HG02763 (cell line): ENCODE data around the gene GBGT1.

ENCODE experiments used
- ATAC-seq: cut with Tn5 transposase; IDR thresholded peaks from one replicate; pipeline ENCODE4 v1.9.1; 2021; ENCODE audit warnings: mild to moderate bottlenecking, moderate library complexity; ENCODE audit not compliant: unreplicated experiment

GBGT1 gene

DNA sequence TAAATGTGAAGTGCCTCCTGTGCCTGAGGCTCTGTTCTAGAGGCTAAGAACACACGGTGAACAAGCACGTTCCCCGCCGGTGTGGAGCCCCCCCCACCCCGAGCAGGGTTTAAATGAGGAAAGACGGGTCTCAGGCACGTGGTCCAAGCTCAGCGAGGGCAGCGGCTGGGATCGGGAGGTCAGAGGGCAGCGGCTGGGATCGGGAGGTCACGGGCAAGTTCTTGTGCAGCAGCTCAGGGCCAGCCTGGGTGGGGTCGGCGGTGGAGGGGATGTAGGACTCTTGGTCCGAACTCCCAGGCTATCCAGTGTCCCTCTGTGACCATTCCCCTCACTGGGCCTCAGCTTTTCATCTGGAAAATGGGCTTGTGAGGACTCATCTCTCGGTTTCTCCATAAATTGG is 2.7 kb upstream of the GBGT1 start:
- no peak for ATAC-seq

- ATAC-seq: no peak
Measured at GRCh38 chr9:133165452-133165730, 1.7 kb upstream of the GBGT1 start.

DNA sequence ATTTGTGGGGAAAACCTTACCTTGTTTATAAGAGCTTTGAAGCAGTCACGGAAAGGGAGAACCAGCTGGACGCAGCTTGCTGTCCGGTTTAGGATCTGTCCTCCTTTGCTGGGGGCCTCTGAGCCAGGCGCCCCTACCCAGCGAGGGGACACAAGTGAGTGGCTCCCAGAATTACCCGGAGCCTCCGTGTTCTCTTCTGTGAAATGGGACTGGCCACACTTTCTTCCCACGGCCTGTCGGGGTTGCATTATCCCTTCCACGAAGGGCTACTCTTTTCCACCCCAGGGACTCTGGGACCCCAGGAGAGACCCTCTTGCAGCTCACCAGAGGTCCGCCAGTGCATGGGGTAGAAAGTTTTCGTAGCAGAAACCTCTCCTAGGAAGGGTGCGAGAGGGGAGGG is 477 bp upstream of the GBGT1 start:
- no peak for ATAC-seq

DNA sequence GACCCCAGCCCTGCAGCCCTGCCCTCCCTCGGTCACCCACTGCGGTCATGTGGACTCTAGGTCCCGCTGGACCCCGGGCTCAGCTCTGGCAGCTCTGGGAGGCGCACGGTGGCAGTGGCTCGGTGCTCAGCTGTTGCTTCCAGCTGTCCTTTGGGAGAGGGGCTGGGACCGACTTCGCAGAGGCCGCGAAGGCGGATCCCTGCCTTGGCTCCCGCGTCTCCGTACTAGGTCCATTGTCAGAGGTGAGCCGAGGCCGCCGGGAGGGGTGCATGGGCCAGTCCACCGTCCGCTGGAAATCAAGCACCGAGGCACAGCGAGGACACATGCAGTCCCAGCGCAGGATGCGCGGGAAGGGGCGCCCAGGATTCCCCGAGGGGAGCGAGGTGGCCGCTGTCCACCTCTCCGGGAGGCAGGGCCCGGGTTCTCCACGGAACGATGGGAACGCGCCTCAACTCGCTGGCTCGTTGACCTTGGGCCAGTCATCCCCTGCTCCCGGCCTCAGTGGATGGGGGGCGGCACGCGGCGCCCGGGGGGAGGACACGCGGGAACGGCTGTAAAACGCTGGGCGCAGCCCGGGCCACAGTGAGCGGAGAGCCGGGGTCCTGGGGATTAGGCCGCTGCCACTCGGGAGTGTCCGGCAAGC is 732 bp downstream of the GBGT1 start:
- ATAC-seq: no peak

DNA sequence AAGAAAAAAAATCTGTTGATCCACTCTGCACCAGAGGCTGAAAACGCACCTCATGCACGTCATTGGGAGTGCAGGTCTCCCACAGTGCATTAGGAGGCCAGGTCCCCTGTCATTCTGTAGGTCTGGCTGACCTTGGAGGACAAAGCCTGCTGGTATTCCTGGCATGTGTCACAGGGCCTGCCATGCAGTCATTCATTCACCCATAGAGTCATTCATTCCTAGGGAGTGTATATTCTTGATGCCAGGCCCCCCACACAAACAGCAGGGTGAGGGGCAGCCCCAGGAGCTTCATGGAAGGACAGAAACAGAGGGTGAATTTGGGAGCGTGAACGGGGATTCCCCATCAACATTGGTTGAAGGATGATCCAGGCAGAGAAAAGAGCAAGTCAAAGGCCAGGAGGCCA is 2.2 kb downstream of the GBGT1 start:
- ATAC-seq: no peak

DNA sequence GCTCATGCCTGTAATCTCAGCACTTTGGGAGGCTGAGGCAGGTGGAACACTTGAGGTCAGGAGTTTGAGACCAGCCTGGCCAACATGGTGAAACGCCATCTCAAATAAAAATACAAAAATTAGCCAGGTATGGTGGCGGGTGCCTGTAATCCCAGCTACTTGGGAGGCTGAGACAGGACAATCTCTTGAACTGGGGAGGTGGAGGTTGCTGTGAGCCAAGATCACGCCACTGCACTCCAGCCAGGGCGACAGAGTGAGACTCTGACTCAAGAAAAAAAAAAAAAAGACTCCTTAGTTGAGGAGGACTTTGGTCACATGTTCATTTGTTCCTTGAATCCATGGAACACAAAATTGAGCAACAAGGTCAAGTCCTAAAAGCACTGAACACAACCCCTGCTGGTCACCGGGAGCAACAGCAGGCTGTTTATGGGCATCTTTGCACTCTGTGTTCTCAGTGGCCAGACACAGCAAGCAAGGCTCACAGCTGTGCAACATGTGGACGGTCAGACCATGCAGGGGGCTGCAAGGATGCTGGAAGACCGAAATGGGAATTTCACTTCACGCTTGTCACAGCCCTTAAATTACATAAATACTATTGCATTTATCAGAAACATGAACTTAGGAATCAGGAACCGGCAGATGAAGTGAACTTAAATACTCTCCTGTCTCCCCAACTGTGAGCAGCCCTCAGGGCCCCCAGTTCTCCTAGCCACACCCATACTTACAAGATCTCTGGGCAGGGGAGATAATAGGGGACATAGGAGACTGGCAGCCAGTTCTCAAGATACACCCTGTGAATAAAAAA is 2.8 kb downstream of the GBGT1 start:
- ATAC-seq: no peak

- no peak for ATAC-seq
Measured at GRCh38 chr9:133158695-133159094, 5.0 kb downstream of the GBGT1 start.

- ATAC-seq: no peak
Measured at GRCh38 chr9:133155156-133155555, 8.6 kb downstream of the GBGT1 start.

DNA sequence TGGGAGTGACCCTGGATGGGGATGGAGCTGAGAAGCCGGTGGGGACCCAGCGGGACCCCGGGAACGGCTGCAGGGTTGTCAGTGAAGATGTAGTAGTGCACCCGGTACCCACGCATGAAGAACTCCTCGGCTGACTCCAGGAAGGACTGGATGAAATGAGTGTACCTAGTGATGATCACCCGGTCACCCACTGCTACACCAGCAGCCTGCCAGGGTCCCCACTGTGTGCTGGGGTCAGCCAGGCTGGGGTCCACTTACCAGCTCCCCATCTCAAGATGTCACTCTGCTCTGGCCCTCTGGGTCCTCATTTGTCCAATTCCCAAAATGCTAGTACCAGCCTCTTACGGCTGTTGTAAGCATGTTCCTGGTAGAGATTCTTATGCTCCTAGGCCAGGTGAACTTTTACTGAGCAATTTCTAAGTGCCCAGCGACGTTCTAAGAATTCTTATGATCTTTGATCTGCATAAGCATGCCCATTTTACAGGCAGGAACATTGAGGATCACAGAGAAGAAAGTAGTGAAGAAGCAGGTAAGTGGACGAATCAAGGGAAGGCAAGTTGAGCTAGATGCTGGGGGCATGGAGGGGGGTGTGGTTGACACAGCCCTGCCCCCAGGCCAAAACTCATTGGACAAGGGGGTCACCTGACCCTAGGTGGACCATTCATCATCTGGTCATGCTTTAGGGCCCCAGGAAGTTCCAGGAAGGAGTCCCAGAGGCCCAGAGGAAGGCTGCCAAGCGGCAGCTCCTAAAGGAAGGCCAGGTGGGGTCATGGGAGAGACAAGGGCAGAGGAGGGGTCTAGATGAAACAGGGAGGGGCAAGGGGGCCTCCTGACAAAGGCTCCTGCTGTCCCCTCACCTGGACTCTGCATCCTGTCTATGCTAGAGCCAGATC is 9.4 kb downstream of the GBGT1 start:
- no peak for ATAC-seq

DNA sequence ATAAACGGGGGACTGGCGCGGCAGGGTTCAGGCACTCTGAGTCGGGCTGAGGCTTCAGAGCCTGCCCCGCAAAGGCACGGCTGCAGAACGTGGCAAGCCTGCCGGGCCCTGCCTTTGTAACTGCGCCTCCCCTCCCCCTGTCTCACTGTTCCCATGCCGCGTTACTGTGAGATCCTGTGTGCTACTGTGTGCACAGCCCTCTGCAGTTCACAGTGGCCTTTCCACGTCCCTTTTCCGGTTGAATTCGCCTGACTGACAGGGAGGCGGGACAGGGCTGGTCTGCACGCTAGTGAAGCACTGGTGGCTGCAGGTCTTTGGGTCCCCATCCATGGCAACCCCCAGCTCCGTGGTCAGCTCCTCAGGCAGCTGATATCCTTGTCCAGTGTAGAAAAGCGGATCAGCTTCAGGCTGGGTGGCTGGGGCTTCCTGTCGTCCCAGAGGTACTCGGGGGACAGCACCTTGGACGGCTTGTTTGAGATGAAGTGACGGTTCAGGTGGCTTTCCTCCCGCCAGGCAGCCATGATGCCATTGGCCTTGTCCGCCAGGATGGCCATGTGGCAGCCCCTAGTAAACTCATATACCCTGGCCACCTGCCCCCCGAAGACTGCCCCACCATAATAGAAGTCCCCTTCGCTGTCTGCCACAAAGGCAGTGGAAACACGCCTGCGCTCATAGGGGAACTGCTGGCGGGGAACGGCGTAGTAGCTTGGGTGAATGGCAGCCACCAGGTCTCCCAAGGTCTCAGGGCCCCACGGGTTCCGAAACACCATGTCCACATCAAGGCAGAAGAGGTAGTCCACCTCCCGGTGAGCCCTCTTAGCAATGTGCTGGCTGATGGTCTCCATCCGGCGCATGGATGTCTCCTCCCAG is 10.3 kb downstream of the GBGT1 start:
- ATAC-seq: no peak

- no peak for ATAC-seq
Measured at GRCh38 chr9:133151601-133152525, 11.9 kb downstream of the GBGT1 start.

DNA sequence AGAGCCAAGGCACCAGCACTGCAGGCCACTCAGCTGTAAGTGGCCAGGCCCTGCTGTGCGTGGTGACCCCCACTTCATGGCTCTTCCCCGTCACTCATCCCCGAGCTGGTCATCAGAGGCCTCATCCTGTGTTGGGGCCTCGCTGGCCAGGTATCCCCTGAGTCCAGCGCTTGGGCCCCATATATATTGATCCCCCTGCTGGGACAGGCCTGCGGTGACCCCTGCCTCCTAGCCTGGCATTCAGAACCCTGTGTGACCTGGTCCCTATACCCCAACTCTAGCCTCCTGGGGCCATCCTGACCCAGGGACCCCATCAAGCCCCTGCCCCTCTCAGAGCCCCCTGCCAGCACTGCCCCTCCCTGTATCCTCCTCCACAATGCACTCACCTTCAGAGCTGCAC is 12.7 kb downstream of the GBGT1 start:
- ATAC-seq: no peak

DNA sequence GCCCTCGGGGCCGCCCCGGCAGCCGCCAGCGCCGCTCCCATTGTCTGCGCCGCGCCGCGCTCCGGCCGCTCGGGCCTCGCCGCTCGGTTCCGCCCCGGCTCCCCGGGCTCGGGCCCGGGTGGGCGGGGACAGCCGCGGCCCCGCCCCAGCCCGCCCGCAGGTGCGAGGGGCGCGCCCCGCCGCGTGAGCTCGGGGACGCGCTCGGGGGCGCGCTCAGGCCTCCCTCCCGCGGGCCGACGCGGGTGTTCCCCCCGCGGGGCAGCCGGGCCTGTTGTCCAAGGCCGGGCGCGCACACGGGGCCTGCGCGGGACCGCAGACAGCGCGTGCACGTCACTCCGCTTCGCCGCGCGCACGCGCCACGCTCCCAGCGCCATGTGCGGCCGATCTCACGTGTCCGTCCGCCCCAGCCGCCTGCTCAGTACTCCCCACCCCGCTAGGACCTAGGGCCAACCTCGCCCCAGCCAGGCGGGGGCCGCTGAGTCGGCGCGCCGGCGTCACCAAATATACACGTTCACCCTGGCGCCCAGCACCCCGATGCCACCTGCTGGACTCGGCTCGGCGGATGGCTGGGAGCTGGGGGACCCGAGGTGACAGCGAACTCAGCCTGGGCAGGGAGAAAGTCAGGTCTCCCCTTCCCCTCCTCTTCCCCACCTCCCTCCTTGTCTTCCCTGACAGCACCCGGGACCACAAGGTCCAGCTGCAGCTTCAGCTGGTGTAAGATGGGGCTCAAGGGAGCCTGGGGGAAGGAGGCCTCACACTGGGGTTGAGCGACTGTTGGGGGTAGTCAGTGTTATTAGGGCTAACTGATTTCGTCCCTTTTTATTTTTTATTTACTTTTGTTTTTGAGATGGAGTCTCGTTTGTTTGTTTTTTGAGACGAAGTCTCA is 14.3 kb downstream of the GBGT1 start:
- ATAC-seq: peak; percentile 58

GRCh38 chr9:133148199-133149129 is 15.2 kb downstream of the GBGT1 start:
- peak; percentile 9 for ATAC-seq

GRCh38 chr9:133147412-133148198 is 16.1 kb downstream of the GBGT1 start:
- ATAC-seq: no peak

DNA sequence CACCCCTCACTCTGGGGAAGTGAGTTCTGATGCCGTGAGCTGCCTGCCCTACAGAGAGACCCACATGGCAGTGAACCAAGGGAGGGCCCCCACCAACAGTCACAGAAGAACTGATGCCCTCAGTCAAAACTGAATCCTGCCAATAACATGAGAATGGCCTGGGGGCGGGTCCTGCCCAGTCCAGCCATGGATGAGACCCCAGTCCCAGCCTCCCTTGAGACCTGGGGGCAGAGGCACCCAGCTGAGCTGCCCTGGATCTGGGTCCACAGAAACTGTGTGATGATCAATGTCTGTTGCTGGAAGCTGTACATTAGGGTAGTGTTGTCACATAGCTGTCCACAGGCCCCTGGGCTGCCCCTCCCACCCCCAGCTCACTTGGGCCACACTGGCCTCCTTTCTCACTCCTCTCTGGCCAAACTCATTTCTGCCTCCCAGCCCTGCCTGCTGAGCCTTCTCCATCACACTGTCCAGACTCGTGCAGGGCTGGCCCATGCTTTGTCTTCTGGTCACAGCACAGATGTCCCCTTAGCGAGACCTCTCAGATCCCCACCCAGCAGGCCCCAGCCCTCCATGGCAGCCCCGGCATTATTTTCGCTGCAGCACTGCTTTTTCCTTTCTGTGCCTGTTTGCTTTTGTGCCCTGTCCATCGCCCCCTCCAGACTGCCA is 16.8 kb downstream of the GBGT1 start:
- no peak for ATAC-seq
